ENCODE measurements around the gene INF2. TPM values are rescaled to one million over a fixed set of nuclear protein-coding genes. Genes with fewer than 3 reads are reported as not detected.

INF2 gene
- total and polyA plus RNA-seq, 12 donors: 22.5 to 73.8 (median 28.4) TPM

- Histone ChIP-seq H3K4me3 (peak within 1 kb of the TSS; percentile 34 to 84 (median 73)), H3K4me1 (peaks cover 23 to 80% (median 47%) of the 10 kb centered on the region in 9 donors), H3K27me3 (no peaks in the 10 kb centered on the region), H3K27ac (peak within 1 kb of the TSS; percentile 85 to 98 (median 90)), H3K36me3 (peaks cover 0 to 14% (median 2%) of the 10 kb centered on the region in 9 donors), H3K9me3 (no peaks in the 10 kb centered on the region)
- 1 to 2% methylated on average over 66 to 82 of the region's 82 CpGs for WGBS, 2 donors
- intact Hi-C loops (cut with DNase I): loop anchor here in 3 of 10 donors (10.0 kb wide), 1 partner anchor 139 kb away; no protein-coding TSS in a partner anchor
- TF ChIP-seq, protein P1, sequence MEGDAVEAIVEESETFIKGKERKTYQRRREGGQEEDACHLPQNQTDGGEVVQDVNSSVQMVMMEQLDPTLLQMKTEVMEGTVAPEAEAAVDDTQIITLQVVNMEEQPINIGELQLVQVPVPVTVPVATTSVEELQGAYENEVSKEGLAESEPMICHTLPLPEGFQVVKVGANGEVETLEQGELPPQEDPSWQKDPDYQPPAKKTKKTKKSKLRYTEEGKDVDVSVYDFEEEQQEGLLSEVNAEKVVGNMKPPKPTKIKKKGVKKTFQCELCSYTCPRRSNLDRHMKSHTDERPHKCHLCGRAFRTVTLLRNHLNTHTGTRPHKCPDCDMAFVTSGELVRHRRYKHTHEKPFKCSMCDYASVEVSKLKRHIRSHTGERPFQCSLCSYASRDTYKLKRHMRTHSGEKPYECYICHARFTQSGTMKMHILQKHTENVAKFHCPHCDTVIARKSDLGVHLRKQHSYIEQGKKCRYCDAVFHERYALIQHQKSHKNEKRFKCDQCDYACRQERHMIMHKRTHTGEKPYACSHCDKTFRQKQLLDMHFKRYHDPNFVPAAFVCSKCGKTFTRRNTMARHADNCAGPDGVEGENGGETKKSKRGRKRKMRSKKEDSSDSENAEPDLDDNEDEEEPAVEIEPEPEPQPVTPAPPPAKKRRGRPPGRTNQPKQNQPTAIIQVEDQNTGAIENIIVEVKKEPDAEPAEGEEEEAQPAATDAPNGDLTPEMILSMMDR (IDR thresholded peaks at IDR 0.05): peak; percentile 83 to 98 (median 92)
- DNase-seq: peak; percentile 81 to 83
- ATAC-seq: peak; percentile 40 to 73 (median 54)
Measured at GRCh38 chr14:104723651-104724406, 34.4 kb downstream of the INF2 start, which contains the start of gene ADSS1. Gene ADSS1 (plus strand): TSS chr14:104724229. CDS start chr14:104724271, 42 bp downstream.

DNA sequence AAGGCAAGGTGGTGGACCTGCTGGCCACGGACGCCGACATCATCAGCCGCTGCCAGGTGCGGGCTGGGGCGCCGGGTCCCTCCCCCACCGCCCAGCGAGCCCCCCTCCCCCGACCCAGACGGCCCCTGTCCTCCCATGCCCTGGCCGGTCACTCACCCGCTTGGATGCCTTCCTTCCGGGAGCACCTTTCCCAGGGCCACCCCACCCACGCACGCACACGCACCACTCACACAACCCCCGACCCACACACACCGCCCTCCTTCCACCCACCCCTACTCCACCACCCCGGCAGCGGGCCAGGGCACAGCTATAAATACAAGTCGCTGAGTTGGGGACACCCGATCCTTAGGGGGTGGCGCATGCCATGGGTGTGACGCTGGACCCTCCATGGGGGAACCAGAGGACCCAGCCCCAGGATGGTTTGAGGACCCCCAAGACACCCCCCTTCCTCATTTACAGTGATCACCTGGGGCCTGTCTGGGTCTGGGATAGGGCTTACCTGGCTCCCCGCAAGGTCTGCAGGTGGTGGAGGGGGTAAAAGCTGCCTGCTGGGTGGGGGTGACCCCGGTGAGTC is 35.1 kb downstream of the INF2 start:
- H3K4me1 ChIP-seq: peaks cover 23 to 74% (median 47%) of the 10 kb centered on the region in 9 donors
- WGBS, 2 donors: 4 to 5% methylated on average over 23 to 27 of the region's 27 CpGs
- no peaks in the 10 kb centered on the region for H3K9me3 ChIP-seq
- H3K27me3 ChIP-seq: no peaks in the 10 kb centered on the region
- DNase-seq (peak; percentile 77 to 79), ATAC-seq (peak; percentile 18 to 61 (median 38))
- TF ChIP-seq, protein P1 (IDR thresholded peaks at IDR 0.05): no peak
- H3K36me3 ChIP-seq: peaks cover 0 to 7% (median 0%) of the 10 kb centered on the region in 9 donors
- intact Hi-C loops (cut with DNase I): loop anchor here in 3 of 10 donors (10.0 kb wide), 1 partner anchor 140 kb away; no protein-coding TSS in a partner anchor
- H3K27ac ChIP-seq: peak overlapping the region; percentile 85 to 98 (median 90)
- H3K4me3 ChIP-seq: peak overlapping the region; percentile 34 to 84 (median 73)

GRCh38 chr14:104724981-104725771 is 35.8 kb downstream of the INF2 start:
- no peaks in the 10 kb centered on the region for H3K27me3 ChIP-seq
- TF ChIP-seq, protein P1 (IDR thresholded peaks at IDR 0.05): peak in 7 of 9 donors; percentile 18 to 51 (median 23)
- WGBS, 2 donors: 16 to 18% methylated on average over 24 of the region's 24 CpGs
- H3K36me3 ChIP-seq: peaks cover 0 to 4% (median 0%) of the 10 kb centered on the region in 9 donors
- peak; percentile 65 to 76 for DNase-seq
- H3K9me3 ChIP-seq: no peaks in the 10 kb centered on the region
- H3K27ac ChIP-seq: peak overlapping the region; percentile 85 to 98 (median 90)
- peak overlapping the region; percentile 34 to 84 (median 73) for H3K4me3 ChIP-seq
- peak; percentile 21 to 71 (median 66) for ATAC-seq
- intact Hi-C loops (cut with DNase I): loop anchor here in 3 of 10 donors (10.0 kb wide), 1 partner anchor 140 kb away; no protein-coding TSS in a partner anchor
- H3K4me1 ChIP-seq: peaks cover 23 to 77% (median 47%) of the 10 kb centered on the region in 9 donors
